HG02763 (cell line): Measurements from ENCODE around the gene TSPOAP1.

Experiments
- ATAC-seq: cut with Tn5 transposase; IDR thresholded peaks from one replicate; pipeline ENCODE4 v1.9.1; 2021; ENCODE audit warnings: mild to moderate bottlenecking, moderate library complexity; ENCODE audit not compliant: unreplicated experiment

The TSPOAP1 gene, protein sequence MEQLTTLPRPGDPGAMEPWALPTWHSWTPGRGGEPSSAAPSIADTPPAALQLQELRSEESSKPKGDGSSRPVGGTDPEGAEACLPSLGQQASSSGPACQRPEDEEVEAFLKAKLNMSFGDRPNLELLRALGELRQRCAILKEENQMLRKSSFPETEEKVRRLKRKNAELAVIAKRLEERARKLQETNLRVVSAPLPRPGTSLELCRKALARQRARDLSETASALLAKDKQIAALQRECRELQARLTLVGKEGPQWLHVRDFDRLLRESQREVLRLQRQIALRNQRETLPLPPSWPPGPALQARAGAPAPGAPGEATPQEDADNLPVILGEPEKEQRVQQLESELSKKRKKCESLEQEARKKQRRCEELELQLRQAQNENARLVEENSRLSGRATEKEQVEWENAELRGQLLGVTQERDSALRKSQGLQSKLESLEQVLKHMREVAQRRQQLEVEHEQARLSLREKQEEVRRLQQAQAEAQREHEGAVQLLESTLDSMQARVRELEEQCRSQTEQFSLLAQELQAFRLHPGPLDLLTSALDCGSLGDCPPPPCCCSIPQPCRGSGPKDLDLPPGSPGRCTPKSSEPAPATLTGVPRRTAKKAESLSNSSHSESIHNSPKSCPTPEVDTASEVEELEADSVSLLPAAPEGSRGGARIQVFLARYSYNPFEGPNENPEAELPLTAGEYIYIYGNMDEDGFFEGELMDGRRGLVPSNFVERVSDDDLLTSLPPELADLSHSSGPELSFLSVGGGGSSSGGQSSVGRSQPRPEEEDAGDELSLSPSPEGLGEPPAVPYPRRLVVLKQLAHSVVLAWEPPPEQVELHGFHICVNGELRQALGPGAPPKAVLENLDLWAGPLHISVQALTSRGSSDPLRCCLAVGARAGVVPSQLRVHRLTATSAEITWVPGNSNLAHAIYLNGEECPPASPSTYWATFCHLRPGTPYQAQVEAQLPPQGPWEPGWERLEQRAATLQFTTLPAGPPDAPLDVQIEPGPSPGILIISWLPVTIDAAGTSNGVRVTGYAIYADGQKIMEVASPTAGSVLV (N-terminal part only)

DNA sequence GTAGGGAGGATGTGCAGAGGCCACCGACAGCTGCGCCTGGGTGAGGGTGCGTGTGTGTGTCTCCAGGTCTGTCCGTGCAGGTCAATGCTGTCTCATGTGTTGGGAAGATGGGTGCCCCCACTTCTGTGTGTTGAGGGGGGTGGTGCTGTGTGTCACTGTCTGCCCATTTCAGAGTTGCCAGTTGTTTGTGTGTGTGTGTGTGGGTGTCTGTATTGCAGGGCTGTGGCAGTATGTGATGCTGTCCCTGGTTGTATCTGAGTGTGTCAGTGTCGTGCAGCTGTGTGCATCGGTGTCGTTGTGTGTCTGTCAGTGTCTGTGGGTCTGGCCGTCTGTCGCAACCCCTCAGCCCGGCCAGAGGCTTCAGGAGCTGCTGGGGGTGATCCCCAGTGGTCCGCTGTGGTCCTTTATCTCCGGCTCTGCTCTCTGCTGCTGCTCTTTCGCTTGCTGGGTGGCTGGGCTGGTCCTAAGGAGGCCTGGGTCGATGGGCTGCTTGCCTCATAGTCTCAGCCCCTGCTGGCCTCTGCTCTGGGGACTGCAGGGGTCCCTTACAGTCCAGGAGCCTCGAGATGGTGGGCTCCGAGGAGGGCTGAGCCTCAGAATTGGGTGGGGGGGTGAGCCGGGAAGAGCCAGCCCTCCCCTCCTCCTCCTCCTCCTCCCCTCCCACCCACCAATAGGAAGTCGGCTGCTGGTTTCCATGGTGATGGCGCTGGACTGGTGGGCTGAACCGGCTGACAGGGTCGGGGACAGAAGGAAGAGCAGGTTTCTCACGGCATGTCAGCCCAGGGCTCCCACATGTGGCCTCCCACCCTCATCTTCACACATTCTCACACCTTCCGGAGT, at the start of gene TSPOAP1:
TSS of gene TSPOAP1 (minus strand) at position 601 of the 840 bp plus-strand sequence. CDS start 875 bp downstream, outside the sequence.
- ATAC-seq = peak; percentile 14

DNA sequence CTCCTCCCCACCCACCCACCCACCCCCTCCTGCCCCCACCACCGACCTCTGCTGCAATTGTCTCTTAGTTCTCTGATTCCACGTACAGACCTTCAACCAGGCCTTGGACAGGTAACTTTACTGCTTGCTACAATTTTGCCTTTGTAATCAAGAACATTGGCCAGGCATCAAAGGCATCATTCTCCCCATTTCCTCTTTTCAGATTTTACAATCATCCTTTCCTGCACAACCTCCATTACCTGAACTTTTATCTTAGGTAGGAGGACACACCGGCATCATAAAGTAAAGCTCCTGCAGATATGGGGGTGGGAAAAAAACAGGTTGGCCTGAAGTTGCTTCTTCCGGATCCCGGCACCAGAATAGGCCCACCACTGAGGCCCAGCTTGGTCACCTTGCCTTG, 49.1 kb upstream of the TSPOAP1 start:
- no peak for ATAC-seq

DNA sequence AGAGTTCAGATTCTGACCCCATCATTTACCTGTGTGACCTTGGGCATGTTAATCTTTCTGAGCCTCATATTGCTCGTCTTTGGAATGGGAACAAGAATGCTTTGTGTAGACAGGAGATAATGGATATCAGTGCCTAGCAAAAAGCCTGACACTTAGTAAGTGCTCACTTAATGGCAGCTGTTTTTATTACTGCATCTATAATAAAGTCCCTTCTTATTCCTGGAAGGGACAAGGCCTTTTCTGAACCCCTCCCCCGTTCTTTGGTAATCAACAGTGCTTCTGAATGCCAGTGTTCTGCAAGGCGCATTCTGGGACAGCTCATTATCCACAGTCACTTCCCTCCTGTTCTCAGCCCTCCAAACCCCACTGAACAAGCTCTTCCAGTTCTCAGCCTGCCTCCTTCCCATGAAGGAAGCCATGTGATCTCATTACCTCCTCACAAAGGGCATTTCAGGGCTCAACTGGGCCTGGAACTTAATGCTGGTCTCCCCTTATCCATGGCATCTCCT, 48.6 kb upstream of the TSPOAP1 start:
- ATAC-seq = no peak

DNA sequence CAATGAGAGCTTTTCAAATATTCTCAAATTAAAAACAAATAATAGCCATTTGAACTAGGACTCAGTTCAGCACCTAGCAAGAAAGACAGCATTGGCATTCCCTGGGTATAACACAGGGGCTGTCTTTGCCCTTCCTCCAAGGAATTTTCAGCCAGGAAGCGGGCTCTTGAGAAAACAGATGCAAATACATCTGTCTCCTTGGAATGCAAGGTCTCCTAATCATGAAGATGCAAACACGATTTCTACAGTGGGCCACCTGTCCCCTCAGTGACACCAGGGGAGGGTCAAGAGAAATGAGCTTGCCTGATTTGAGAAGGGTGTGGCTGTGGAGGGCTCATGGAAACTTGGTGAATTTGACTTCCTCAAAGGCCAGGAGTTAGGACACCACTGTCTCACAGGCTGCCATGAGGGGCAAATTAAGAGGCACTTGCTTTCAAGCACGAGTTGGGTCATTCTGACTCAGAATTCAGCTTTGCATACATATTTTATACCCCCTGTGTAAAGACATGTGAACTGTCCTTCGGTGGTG, 47.9 kb upstream of the TSPOAP1 start:
- ATAC-seq = no peak

DNA sequence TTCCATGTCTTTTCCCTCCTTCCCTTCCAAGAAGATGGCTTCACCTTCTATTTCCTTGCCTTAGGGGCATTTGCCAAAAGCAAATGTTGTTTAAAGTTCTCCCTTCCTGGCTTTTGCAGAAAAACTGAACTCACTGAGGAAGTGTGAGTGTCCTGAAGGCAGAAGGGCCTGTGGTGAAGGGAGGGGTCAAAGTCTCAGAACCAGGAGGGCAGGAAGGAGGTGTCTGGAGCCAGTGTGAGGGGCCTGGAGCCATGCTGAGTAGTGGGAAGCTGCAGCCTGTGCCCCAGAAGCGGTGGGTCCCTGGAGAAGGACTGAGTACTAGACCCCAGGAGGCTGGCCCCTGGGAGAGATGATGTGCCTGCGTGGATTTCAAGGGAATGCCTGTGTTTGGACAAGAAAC, 47.2 kb upstream of the TSPOAP1 start:
- no peak for ATAC-seq

DNA sequence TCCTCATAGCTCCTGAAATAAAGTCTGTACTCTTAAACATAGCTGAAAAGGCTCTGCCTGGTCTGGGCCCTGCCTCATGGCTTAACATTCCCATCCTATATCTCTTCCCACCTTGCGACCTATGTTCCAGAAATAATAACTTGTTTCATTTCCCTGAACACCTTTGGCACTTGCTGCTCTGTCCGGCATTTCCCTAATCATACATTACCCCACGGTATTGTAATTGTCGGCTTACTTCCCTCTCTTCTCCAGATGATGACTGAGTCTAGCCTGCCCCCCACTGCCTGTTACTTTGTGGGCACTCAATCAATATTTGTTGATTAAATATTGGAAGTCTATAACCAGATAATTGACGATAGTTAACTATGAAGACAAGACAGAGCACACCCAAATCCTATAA, 46.7 kb upstream of the TSPOAP1 start:
- ATAC-seq = no peak

DNA sequence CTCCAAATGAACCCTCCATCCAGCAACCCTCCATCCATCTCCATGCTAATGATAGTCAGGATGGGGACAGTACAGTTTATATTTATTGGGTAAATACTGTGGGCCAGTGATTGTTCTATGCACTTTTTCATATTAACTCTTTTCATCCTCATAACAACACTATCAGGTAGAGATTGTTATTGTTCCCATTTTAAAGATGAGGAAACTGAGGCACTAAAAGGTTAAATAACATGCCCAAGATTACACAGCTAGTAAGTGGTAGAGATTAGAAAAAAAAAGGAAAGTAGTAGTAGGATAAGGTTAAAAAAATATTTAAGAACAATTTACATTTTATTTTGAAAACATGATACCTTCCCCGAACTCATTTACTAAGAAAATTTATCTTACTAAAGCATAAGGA, 45.3 kb upstream of the TSPOAP1 start:
- ATAC-seq = no peak

DNA sequence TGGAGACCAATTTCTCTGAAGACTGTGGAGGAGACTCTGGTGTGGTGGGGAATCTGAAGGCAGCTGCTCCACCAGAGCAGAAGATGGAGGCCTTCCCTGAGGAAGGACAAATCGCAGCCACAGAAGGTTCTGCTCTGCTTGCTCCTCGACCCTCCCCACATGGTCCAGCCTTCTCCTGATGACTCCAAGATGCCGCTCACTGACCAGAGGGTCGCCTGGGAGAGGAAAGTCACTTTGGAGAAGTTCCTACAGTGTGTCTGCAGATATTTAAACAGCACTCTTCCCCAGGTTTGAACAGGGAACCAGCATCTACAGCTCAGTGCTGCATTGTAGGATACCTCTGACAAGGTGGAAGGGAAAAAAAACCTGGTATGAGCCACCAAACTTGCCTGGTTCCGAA, 44.4 kb upstream of the TSPOAP1 start:
- no peak for ATAC-seq

DNA sequence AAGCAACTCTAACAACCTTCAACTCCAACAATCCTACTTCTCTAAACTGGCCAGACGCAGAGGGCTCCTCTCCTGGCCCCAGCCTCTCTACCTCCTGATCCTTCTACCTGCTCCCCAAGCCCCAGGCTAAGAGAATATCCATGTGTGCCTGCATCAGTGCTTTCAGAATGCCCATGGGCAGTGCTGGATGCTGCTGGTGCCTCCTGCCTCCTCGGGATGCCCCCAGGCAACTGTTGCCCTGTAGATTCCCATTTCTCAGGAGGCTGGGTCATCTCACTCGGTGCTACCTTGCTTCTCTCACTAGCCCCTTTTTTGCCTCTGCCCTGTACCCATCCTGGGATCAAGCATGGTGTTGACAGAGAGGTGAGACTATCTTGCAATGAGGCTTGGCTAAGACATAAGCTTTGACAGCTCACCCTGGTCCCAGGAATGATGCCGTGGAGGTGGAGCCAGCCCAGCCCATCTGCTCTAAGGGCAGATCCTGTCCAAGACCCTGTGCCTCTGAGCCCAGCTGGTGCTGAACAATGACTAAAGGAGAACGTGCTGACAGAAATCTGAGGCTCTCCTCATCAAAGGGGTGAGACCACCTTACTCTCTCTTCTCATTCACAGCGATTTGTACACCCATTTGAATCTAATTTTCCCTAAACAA, 42.8 kb upstream of the TSPOAP1 start:
- ATAC-seq = no peak

DNA sequence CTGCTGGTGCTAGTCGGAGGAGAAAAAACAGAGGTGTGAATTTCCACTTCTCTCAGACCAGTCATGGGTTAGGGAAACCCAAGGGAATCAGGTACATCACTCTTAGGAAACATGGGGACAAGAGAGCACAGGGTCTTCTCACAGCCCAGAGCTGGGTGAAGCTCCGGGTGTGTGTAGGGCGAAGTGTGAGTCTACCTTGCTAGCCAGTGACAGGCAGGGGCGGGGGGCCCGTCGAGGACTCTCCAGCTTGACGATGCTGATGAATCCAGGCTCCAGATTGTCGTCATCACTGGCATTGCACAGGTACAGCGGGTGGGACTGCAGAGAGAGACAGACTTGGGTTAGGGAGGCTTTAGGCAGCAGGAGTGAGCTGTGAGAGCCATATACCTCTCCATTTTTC, 42.1 kb upstream of the TSPOAP1 start:
- no peak for ATAC-seq

DNA sequence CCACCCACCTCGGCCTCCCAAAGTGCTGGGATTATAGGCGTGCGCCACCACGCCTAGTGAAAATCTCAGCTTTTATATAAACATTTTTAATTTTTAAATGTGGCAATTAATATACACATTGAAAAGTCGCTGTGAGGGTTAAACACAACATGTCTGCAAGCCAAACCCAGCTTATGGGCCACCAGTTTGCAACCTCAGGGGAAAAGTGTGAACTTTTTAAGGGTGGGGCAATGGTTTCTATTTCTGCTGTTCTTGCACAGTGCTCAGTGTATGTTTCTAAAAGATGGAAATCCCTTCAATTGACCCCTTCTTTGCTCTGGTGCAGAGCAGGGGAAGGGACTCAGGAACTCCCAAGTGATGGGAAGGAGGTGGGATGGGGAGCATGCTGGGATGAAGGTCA, 41.7 kb upstream of the TSPOAP1 start:
- no peak for ATAC-seq

DNA sequence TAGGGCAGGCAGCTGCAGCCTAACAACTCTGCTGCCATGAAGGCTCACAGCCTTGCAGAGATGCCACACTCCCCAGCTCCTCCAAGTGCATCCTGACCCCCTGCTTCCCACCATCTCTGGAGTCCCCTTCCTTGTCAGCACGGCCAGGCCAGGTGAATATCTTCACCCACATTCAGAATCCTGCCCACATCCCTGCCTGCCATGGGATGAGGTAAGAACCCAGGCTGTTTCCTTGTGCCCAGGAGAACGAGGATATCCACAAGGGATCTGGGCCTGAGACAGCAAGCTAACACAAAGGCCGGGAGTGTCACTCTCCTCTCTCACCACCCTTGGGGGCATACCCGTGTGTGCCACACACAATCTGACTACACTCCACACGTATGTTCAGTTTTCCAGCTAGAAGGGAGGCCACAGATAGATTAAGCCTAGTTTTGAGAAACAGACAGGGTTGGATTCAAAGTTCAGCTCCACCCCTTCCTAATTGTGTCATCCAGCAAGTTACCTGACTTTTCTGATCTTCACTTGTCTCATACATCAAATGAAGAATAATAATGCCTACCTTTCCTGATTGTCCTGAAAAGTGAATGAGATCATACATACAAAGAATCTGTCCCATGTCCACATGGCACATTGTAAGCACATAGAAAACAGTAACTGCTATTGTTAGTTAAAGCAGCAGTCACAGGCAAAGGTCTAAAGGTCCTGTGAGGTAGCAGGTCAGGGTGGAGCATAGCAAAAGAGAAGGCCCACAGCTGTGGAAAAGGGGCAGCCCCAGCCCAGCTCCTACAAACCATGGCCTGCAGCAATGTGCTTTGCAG, 40.8 kb upstream of the TSPOAP1 start:
- no peak for ATAC-seq

DNA sequence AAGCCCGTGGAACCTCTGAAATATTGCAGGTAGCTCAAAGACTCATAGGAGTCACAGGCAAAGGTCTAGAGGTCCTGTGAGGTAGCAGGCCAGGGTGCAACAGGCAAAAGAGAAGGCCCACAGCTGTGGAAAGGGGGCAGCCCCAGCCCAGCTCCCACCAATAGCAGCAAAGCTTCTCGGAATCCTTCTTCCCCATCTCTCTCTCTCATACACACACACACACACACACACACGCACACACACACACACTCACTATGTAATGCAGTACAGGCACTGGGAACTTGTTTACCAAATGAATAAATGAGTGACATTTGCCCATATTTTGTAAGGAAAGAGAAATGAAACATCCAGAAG, 40.2 kb upstream of the TSPOAP1 start:
- ATAC-seq = no peak

DNA sequence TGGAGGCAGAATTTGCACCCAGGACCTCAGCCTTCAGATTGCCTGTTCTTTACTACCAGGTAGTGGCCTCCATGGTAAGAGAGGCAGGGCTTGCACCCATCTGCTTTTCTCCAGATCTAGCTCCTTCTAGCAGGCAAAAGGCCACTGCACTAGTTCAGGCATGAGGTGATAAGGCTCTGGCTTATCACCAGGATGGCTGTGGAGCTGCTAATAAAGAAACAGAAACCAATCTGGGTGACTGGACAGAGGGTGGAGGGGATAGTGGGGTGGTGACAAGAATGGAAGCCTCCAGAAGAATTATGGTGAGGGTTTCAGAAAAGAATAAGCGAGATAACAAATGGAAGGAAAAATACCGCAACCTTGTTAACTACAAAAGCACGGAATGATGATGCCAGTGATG, 38.9 kb upstream of the TSPOAP1 start:
- no peak for ATAC-seq

DNA sequence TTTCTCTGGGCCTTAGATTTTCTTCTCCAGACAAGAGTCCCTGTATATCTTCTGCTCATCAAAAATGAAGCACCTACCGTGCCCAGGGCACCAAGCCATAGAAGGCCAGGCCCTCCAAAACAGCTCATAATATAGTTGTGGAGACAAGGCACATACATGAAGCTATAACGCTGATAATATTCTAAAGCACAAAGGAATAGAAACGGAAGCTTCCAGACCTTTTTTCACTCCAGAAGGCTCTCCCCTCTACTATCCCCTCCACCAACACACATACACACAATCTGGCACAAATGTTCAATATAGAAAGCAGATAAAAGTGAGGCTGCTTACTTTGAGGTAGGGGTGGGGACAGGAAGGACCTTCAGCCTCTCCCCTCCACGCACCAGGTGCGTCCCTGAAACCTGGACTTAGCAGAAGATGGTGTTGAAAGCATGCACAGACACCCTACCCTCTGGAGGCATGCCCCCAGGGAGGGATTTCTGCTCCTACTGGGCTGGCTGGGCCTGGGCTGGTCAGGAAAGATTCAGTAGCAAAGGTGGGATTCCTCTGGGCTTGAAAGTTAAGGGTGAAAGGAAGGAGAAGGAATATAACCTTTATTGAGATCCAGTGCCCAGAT, 37.5 kb upstream of the TSPOAP1 start:
- ATAC-seq = no peak

DNA sequence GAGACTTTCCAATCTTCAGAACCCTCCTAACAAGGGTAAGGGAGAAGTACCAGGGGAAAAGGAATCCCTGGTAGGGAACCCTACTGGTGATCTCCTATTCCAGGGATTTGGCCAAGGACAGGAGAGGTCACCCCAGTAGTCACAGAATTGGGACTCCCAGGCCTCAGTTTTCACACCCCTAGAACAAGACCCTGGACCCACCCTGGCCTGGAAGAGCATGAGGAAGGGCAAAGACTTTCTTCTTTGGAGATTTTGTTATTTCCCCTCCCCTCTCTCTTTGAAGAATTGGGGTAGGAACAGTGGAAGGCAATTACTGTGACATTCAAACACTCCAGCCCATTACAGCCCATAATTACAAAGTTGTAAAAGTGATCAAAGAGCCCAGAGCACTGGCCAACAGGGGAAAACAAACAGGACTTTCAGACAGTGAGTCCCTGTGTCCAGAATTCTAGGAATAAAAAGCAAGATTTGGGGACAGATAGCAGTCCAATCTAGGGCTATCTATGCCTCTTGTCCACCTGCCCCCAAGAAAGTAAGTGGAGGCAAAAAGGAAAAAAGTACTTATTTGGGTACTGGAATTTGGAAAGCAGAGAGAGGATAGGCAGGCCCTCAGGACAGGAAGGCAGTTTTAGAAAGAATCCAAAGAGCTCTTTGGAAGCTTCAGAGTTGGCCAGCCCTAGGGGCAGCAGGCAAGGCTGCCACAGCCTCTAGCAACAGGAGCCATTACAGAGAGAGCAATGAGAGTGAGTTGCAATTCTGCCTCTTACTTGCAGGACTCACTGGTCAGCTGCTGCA, 36.8 kb upstream of the TSPOAP1 start:
- no peak for ATAC-seq

DNA sequence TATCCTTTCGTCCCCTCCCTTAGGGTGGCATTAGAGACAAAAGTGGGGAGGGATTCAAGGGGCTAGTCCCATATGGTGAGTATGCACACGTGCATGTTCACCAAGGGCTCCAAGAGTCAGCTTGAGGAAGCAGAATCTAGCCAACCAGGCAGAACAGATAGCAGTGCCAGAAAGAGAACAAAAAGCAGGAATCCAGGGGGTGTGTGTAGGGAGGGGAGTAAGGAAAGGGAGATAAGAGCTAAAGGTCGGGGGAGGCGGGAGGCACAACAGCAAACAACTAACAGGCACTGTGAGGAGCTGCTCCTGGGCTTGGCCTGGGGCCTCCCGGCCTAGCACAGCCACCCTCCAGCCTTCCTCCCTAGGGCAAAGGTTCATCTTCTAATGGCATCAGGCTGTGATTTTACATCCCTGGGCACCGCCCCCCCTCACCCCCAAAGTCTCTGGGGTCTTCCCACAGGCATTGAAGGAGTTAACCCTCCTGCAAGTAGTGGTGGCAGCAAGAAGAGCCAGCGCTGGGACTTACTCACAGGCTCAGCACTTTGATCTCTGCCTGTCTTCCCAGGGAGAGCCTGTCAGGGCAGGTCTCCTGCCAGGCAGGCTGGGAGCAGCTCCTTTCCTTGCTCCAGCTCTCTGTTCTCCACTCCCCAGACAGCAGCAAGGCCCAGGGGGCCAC, 35.8 kb upstream of the TSPOAP1 start:
- no peak for ATAC-seq
